ENCODE results near the gene HOXC5. TPM values are rescaled to one million over a fixed set of nuclear protein-coding genes. Genes with fewer than 3 reads are reported as not detected.

The HOXC5 gene
- total RNA-seq, 1 donor from 2014 or later: not detected

- H3K27me3 Mint-ChIP-seq (ENCODE audit: low read depth, unreplicated experiment): peaks cover 83% of the 10 kb centered on the region
- H3K36me3 ChIP-seq (ENCODE audit: insufficient read depth, low read length): no peaks in the 10 kb centered on the region
- no peak overlapping the region for H2AFZ ChIP-seq (ENCODE audit: low read depth, low read length)
- FAIRE-seq (peak; percentile 39), DNase-seq (ENCODE audit: low read depth) (no peak)
- no peak overlapping the region for H3K4me3 ChIP-seq (ENCODE audit: insufficient read depth, low read depth, low read length)
- peaks cover 41% of the 10 kb centered on the region for H3K27me3 ChIP-seq (ENCODE audit: insufficient read depth, low read length)
- H3K27ac Mint-ChIP-seq (ENCODE audit: unreplicated experiment): no peak overlapping the region
- TF ChIP-seq CTCF (IDR thresholded peaks at IDR 0.05; ENCODE audit: insufficient read depth, low read depth, low read length) (no peak), EZH2 (IDR thresholded peaks at IDR 0.05; ENCODE audit: insufficient read depth, low read length) (no peak)
- no peak overlapping the region for H3K27ac ChIP-seq (ENCODE audit: low read depth, low read length)
- H3K36me3 Mint-ChIP-seq (ENCODE audit: low read depth, unreplicated experiment): no peaks in the 10 kb centered on the region
- H4K20me1 ChIP-seq (ENCODE audit: insufficient read depth, low read length): no peaks in the 10 kb centered on the region
- no peaks in the 10 kb centered on the region for H3K9me3 ChIP-seq (ENCODE audit: insufficient read depth, low read depth, low read length)
- no peaks in the 10 kb centered on the region for H3K4me1 ChIP-seq (ENCODE audit: insufficient read depth, low read length)
- no peak overlapping the region for H3K4me3 Mint-ChIP-seq (ENCODE audit: unreplicated experiment)
- no peak overlapping the region for H3K9ac ChIP-seq (ENCODE audit: low read length)
- no peaks in the 10 kb centered on the region for H3K4me1 Mint-ChIP-seq (ENCODE audit: low read depth, unreplicated experiment)
- H3K4me2 ChIP-seq (ENCODE audit: low read length): no peak overlapping the region
- H3K79me2 ChIP-seq (ENCODE audit: insufficient read depth, low read length): no peaks in the 10 kb centered on the region
- peaks cover 3% of the 10 kb centered on the region for H3K9me3 Mint-ChIP-seq (ENCODE audit: unreplicated experiment)
Observed at GRCh38 chr12:54068418-54069070, 35.7 kb downstream of the HOXC5 start.

- Mint-ChIP-seq H3K9me3 (ENCODE audit: unreplicated experiment) (no peaks in the 10 kb centered on the region), H3K4me3 (ENCODE audit: unreplicated experiment) (no peak overlapping the region), H3K27ac (ENCODE audit: unreplicated experiment) (no peak overlapping the region), H3K27me3 (ENCODE audit: low read depth, unreplicated experiment) (peaks cover 85% of the 10 kb centered on the region), H3K36me3 (ENCODE audit: low read depth, unreplicated experiment) (no peaks in the 10 kb centered on the region), H3K4me1 (ENCODE audit: low read depth, unreplicated experiment) (no peaks in the 10 kb centered on the region)
- Histone ChIP-seq H3K27ac (ENCODE audit: low read depth, low read length) (no peak overlapping the region), H3K9me3 (ENCODE audit: insufficient read depth, low read depth, low read length) (no peaks in the 10 kb centered on the region), H4K20me1 (ENCODE audit: insufficient read depth, low read length) (no peaks in the 10 kb centered on the region), H3K4me3 (ENCODE audit: insufficient read depth, low read depth, low read length) (no peak overlapping the region), H3K79me2 (ENCODE audit: insufficient read depth, low read length) (no peaks in the 10 kb centered on the region), H3K36me3 (ENCODE audit: insufficient read depth, low read length) (no peaks in the 10 kb centered on the region), H2AFZ (ENCODE audit: low read depth, low read length) (no peak overlapping the region), H3K4me1 (ENCODE audit: insufficient read depth, low read length) (no peaks in the 10 kb centered on the region), H3K27me3 (ENCODE audit: insufficient read depth, low read length) (peaks cover 24% of the 10 kb centered on the region), H3K9ac (ENCODE audit: low read length) (no peak overlapping the region), H3K4me2 (ENCODE audit: low read length) (no peak overlapping the region)
- no peak for DNase-seq (ENCODE audit: low read depth)
- TF ChIP-seq EZH2 (IDR thresholded peaks at IDR 0.05; ENCODE audit: insufficient read depth, low read length): no peak
- TF ChIP-seq CTCF (IDR thresholded peaks at IDR 0.05; ENCODE audit: insufficient read depth, low read depth, low read length): no peak
- no peak for FAIRE-seq
Observed at GRCh38 chr12:54071942-54072341, 39.1 kb downstream of the HOXC5 start.

GRCh38 chr12:54074308-54074707, 41.5 kb downstream of the HOXC5 start:
- peaks cover 6% of the 10 kb centered on the region for H3K9me3 Mint-ChIP-seq (ENCODE audit: unreplicated experiment)

More at GRCh38 chr12:54074308-54074707, 41.5 kb downstream of the HOXC5 start:
- Mint-ChIP-seq H3K36me3 (ENCODE audit: low read depth, unreplicated experiment) (no peaks in the 10 kb centered on the region), H3K27ac (ENCODE audit: unreplicated experiment) (no peak overlapping the region), H3K4me3 (ENCODE audit: unreplicated experiment) (no peak overlapping the region), H3K27me3 (ENCODE audit: low read depth, unreplicated experiment) (peaks cover 90% of the 10 kb centered on the region), H3K4me1 (ENCODE audit: low read depth, unreplicated experiment) (no peaks in the 10 kb centered on the region)
- Histone ChIP-seq H2AFZ (ENCODE audit: low read depth, low read length) (no peak overlapping the region), H3K27ac (ENCODE audit: low read depth, low read length) (no peak overlapping the region), H3K4me1 (ENCODE audit: insufficient read depth, low read length) (no peaks in the 10 kb centered on the region), H4K20me1 (ENCODE audit: insufficient read depth, low read length) (no peaks in the 10 kb centered on the region), H3K79me2 (ENCODE audit: insufficient read depth, low read length) (no peaks in the 10 kb centered on the region), H3K4me3 (ENCODE audit: insufficient read depth, low read depth, low read length) (no peak overlapping the region), H3K27me3 (ENCODE audit: insufficient read depth, low read length) (peaks cover 21% of the 10 kb centered on the region), H3K9me3 (ENCODE audit: insufficient read depth, low read depth, low read length) (no peaks in the 10 kb centered on the region), H3K9ac (ENCODE audit: low read length) (no peak overlapping the region), H3K4me2 (ENCODE audit: low read length) (no peak overlapping the region), H3K36me3 (ENCODE audit: insufficient read depth, low read length) (no peaks in the 10 kb centered on the region)
- TF ChIP-seq CTCF (IDR thresholded peaks at IDR 0.05; ENCODE audit: insufficient read depth, low read depth, low read length): no peak
- TF ChIP-seq EZH2 (IDR thresholded peaks at IDR 0.05; ENCODE audit: insufficient read depth, low read length): no peak
- FAIRE-seq (no peak), DNase-seq (ENCODE audit: low read depth) (no peak)
